T-helper 1 cell treated with Interleukin-12 subunit alpha and Interleukin-12 subunit beta and Interleukin-4 antibody, amounts not matched to agents 30 ng/mL and 1 ng/mL, for 36 hours (primary cell): Measurements from ENCODE around the gene MBTD1. TPM values are rescaled to one million over a fixed set of nuclear protein-coding genes. Genes with fewer than 3 reads are reported as not detected.
"Not testable (repeated sequence)": the region's sequence is repeated elsewhere in the genome, so short reads cannot be mapped to it uniquely, and the experiment has no call there.

ENCODE experiments used
- intact Hi-C: fragments of 100-400 bp; cut with micrococcal nuclease; formaldehyde crosslinking; loops from one replicate; pipeline ENCODE4 v1.15.1; 2024
- total RNA-seq: library from RNA; stranded (reverse); gene quantifications from 2 replicates; pipeline ENCODE4 v1.2.3, GENCODE V29; 2022

MBTD1 gene
- total RNA-seq, 1 donor from 2014 or later: 13.7 TPM

- intact Hi-C loops: loop anchor here (5.0 kb wide), 1 partner anchor 45 kb away; no protein-coding TSS in a partner anchor
These were observed 68.0 kb downstream of the MBTD1 start for GRCh38 chr17:51191895-51192294.

GRCh38 chr17:51189628-51190027 lies 70.2 kb downstream of the MBTD1 start:
- intact Hi-C loops: loop anchor here (5.0 kb wide), 1 partner anchor 48 kb away; no protein-coding TSS in a partner anchor

- intact Hi-C loops: no loop called here
These were observed 70.7 kb downstream of the MBTD1 start for GRCh38 chr17:51189162-51189561.

GRCh38 chr17:51188271-51188833 lies 71.5 kb downstream of the MBTD1 start:
- intact Hi-C loops: no loop called here

GRCh38 chr17:51185763-51186332 lies 74.0 kb downstream of the MBTD1 start:
- intact Hi-C loops: no loop called here

- intact Hi-C loops: no loop called here
These were observed 75.7 kb downstream of the MBTD1 start for GRCh38 chr17:51184124-51184523.

GRCh38 chr17:51180486-51180885 lies 79.4 kb downstream of the MBTD1 start:
- intact Hi-C loops: no loop called here

- intact Hi-C loops: not testable (repeated sequence)
These were observed 87.8 kb downstream of the MBTD1 start for GRCh38 chr17:51172030-51172429.

GRCh38 chr17:51170736-51171135 lies 89.1 kb downstream of the MBTD1 start:
- intact Hi-C loops: no loop called here

- intact Hi-C loops: loop anchor here (5.0 kb wide), 1 partner anchor 302 kb away; the partner anchor contains the start of gene TOB1
These were observed 90.5 kb downstream of the MBTD1 start for GRCh38 chr17:51169340-51169739.

- intact Hi-C loops: loop anchor here (1.0 to 5.0 kb wide), 5 partner anchors 14 to 300 kb away; partner anchors contain the start of genes MBTD1, NME1, TOB1 and UTP18
These were observed 92.6 kb downstream of the MBTD1 start for GRCh38 chr17:51166987-51167931.

- intact Hi-C loops: loop anchor here (1.0 to 5.0 kb wide), 5 partner anchors 13 to 299 kb away; partner anchors contain the start of genes MBTD1, NME1, TOB1 and UTP18
These were observed 93.5 kb downstream of the MBTD1 start, which contains the start of gene NME2 for GRCh38 chr17:51166198-51166986. TSS of gene NME2 (plus strand) at chr17:51166411. CDS start at chr17:51166831, 420 bp downstream.

- intact Hi-C loops: loop anchor here (1.0 to 5.0 kb wide), 5 partner anchors 12 to 298 kb away; partner anchors contain the start of genes MBTD1, NME1, TOB1 and UTP18
These were observed 94.1 kb downstream of the MBTD1 start for GRCh38 chr17:51165680-51166197.

- intact Hi-C loops: loop anchor here (5.0 kb wide), 1 partner anchor 298 kb away; the partner anchor contains the start of gene TOB1
These were observed 94.8 kb downstream of the MBTD1 start for GRCh38 chr17:51164911-51165679.

- intact Hi-C loops: no loop called here
These were observed 98.3 kb downstream of the MBTD1 start for GRCh38 chr17:51161541-51161940.

GRCh38 chr17:51159604-51160003 lies 100.2 kb downstream of the MBTD1 start:
- intact Hi-C loops: no loop called here

GRCh38 chr17:51155416-51155815 lies 104.4 kb downstream of the MBTD1 start:
- intact Hi-C loops: no loop called here

GRCh38 chr17:51154176-51154575 lies 105.7 kb downstream of the MBTD1 start:
- intact Hi-C loops: no loop called here
